Mammary epithelial cell (primary cell): ENCODE results near the gene PTPRM.

Experiments
- CTCF ChIP-seq, 2 donors: IDR thresholded peaks in 1 of 2; conservative IDR thresholded peaks in 1 of 2; 2 replicates each; pipeline ENCODE4 v1.5.1; 2011 to 2012; ENCODE audit warnings: inconsistent platforms in 2 of 2, low read length in 2 of 2, mild to moderate bottlenecking in 2 of 2, control low read depth in 1 of 2, low read depth in 1 of 2; ENCODE audit not compliant: insufficient read depth in 1 of 2; ENCODE audit errors: extremely low read depth in 1 of 2
- EZH2 ChIP-seq: IDR thresholded peaks from 2 replicates; pipeline ENCODE4 v1.6.1; 2012; ENCODE audit warnings: low read length, inconsistent platforms, borderline replicate concordance

DNA sequence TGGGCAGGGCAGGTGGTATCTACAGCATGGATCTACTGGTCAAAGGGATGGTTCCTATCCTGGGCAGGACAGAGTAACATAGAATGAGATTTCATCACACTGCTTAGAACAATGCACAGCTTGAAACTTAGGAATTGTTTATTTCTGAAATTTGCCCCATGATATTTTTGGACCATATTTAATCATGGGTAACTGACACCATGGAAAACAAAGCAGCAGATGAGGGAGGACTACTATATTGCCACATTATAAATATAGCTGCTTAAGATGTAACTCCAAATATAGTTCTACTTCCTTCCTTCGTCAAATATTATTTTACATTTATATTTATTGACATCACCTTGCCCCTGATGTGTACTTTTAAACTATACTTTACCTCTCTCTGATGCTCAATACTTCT is 254.7 kb downstream of the PTPRM start:
- TF ChIP-seq CTCF (conservative IDR thresholded peaks at IDR 0.05 in 1 of 2, IDR thresholded peaks at IDR 0.05 in 1 of 2; ENCODE audit: extremely low read depth in 1 of 2, insufficient read depth in 1 of 2, low read depth in 1 of 2, low read length in 2 of 2) (no peak), EZH2 (no peak)
